ENCODE data around the gene MICB.

GRCh38 chr6:31462964-31463870, 34.7 kb upstream of the MICB start:
- TF ChIP-seq, protein P1, sequence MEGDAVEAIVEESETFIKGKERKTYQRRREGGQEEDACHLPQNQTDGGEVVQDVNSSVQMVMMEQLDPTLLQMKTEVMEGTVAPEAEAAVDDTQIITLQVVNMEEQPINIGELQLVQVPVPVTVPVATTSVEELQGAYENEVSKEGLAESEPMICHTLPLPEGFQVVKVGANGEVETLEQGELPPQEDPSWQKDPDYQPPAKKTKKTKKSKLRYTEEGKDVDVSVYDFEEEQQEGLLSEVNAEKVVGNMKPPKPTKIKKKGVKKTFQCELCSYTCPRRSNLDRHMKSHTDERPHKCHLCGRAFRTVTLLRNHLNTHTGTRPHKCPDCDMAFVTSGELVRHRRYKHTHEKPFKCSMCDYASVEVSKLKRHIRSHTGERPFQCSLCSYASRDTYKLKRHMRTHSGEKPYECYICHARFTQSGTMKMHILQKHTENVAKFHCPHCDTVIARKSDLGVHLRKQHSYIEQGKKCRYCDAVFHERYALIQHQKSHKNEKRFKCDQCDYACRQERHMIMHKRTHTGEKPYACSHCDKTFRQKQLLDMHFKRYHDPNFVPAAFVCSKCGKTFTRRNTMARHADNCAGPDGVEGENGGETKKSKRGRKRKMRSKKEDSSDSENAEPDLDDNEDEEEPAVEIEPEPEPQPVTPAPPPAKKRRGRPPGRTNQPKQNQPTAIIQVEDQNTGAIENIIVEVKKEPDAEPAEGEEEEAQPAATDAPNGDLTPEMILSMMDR (IDR thresholded peaks at IDR 0.05), result no peak
- peak; percentile 94 for TF ChIP-seq POLR2A (IDR thresholded peaks at IDR 0.05)
